SIG-M5 treated with dmso at 0.1 percent for 504 hours (cell line): ENCODE measurements around the gene KCNN4.

ENCODE experiments used
- DNase-seq: peaks from one replicate; lab custom pipeline; 2025; ENCODE audit not compliant: unreplicated experiment; lab: John Stamatoyannopoulos, UW

Gene KCNN4

GRCh38 chr19:43749898-43750297 is 30.9 kb downstream of the KCNN4 start:
- no peak for DNase-seq

GRCh38 chr19:43749152-43749551 is 31.6 kb downstream of the KCNN4 start:
- no peak for DNase-seq

GRCh38 chr19:43748685-43749084 is 32.1 kb downstream of the KCNN4 start:
- DNase-seq = no peak

GRCh38 chr19:43748205-43748594 is 32.6 kb downstream of the KCNN4 start:
- no peak for DNase-seq

- DNase-seq = no peak
These were observed 33.1 kb downstream of the KCNN4 start for GRCh38 chr19:43747557-43748204.

- DNase-seq = no peak
These were observed 37.7 kb downstream of the KCNN4 start for GRCh38 chr19:43743059-43743458.

GRCh38 chr19:43741075-43741825 is 39.5 kb downstream of the KCNN4 start:
- DNase-seq = no peak

GRCh38 chr19:43739439-43740235 is 41.1 kb downstream of the KCNN4 start:
- no peak for DNase-seq

- DNase-seq = no peak
These were observed 42.0 kb downstream of the KCNN4 start for GRCh38 chr19:43738780-43739211.

- DNase-seq = no peak
These were observed 44.8 kb downstream of the KCNN4 start for GRCh38 chr19:43735957-43736356.

- DNase-seq = no peak
These were observed 45.8 kb downstream of the KCNN4 start for GRCh38 chr19:43735013-43735412.

GRCh38 chr19:43731846-43732245 is 48.9 kb downstream of the KCNN4 start:
- DNase-seq = peak; percentile 66

- no peak for DNase-seq
These were observed 49.4 kb downstream of the KCNN4 start for GRCh38 chr19:43731346-43731745.

GRCh38 chr19:43729919-43730318 is 50.9 kb downstream of the KCNN4 start:
- no peak for DNase-seq

GRCh38 chr19:43727593-43727853 is 53.2 kb downstream of the KCNN4 start:
- DNase-seq = no peak

GRCh38 chr19:43726736-43727592 is 53.8 kb downstream of the KCNN4 start:
- DNase-seq = peak; percentile 18

- peak; percentile 54 for DNase-seq
These were observed 55.3 kb downstream of the KCNN4 start for GRCh38 chr19:43725468-43725867.

- no peak for DNase-seq
These were observed 55.9 kb downstream of the KCNN4 start for GRCh38 chr19:43724896-43725295.

GRCh38 chr19:43723588-43723987 is 57.2 kb downstream of the KCNN4 start:
- no peak for DNase-seq

- no peak for DNase-seq
These were observed 59.2 kb downstream of the KCNN4 start for GRCh38 chr19:43721469-43722048.

GRCh38 chr19:43720936-43721335 is 59.8 kb downstream of the KCNN4 start:
- DNase-seq = no peak
